ENCODE results near the gene CNNM3. TPM values are rescaled to one million over a fixed set of nuclear protein-coding genes. Genes with fewer than 3 reads are reported as not detected.

Gene CNNM3
- total RNA-seq, 1 donor from 2014 or later, result 20.9 TPM

GRCh38 chr2:96872591-96873349, 56.7 kb downstream of the CNNM3 start:
- H3K27ac Mint-ChIP-seq (ENCODE audit: unreplicated experiment), result no peak overlapping the region
- H3K4me1 Mint-ChIP-seq (ENCODE audit: unreplicated experiment), result peaks cover 40% of the 10 kb centered on the region
- H3K36me3 Mint-ChIP-seq (ENCODE audit: unreplicated experiment), result peaks cover under 1% of the 10 kb centered on the region
- no peak overlapping the region for H3K4me3 Mint-ChIP-seq (ENCODE audit: unreplicated experiment)
- H3K27me3 Mint-ChIP-seq (ENCODE audit: unreplicated experiment), result no peaks in the 10 kb centered on the region
- no peak for DNase-seq (ENCODE audit: extremely low spot score, unreplicated experiment)
- no peak for TF ChIP-seq CTCF (IDR thresholded peaks at IDR 0.05)
- H3K9me3 Mint-ChIP-seq (ENCODE audit: unreplicated experiment), result no peaks in the 10 kb centered on the region

GRCh38 chr2:96873651-96874096, 57.6 kb downstream of the CNNM3 start:
- H3K27me3 Mint-ChIP-seq (ENCODE audit: unreplicated experiment), result no peaks in the 10 kb centered on the region
- no peak overlapping the region for H3K27ac Mint-ChIP-seq (ENCODE audit: unreplicated experiment)
- no peak for TF ChIP-seq CTCF (IDR thresholded peaks at IDR 0.05)
- H3K4me3 Mint-ChIP-seq (ENCODE audit: unreplicated experiment), result no peak overlapping the region
- DNase-seq (ENCODE audit: extremely low spot score, unreplicated experiment), result no peak
- no peaks in the 10 kb centered on the region for H3K9me3 Mint-ChIP-seq (ENCODE audit: unreplicated experiment)
- H3K4me1 Mint-ChIP-seq (ENCODE audit: unreplicated experiment), result peaks cover 41% of the 10 kb centered on the region
- no peaks in the 10 kb centered on the region for H3K36me3 Mint-ChIP-seq (ENCODE audit: unreplicated experiment)

GRCh38 chr2:96874198-96874831, 58.2 kb downstream of the CNNM3 start:
- Mint-ChIP-seq H3K27ac (ENCODE audit: unreplicated experiment) (no peak overlapping the region), H3K9me3 (ENCODE audit: unreplicated experiment) (no peaks in the 10 kb centered on the region), H3K4me1 (ENCODE audit: unreplicated experiment) (peaks cover 41% of the 10 kb centered on the region), H3K27me3 (ENCODE audit: unreplicated experiment) (no peaks in the 10 kb centered on the region), H3K4me3 (ENCODE audit: unreplicated experiment) (no peak overlapping the region), H3K36me3 (ENCODE audit: unreplicated experiment) (no peaks in the 10 kb centered on the region)
- TF ChIP-seq CTCF (IDR thresholded peaks at IDR 0.05), result no peak
- DNase-seq (ENCODE audit: extremely low spot score, unreplicated experiment), result no peak

- no peak for DNase-seq (ENCODE audit: extremely low spot score, unreplicated experiment)
Measured at GRCh38 chr2:96875498-96876268, 59.6 kb downstream of the CNNM3 start.

More at GRCh38 chr2:96875498-96876268, 59.6 kb downstream of the CNNM3 start:
- Mint-ChIP-seq H3K4me1 (ENCODE audit: unreplicated experiment) (peaks cover 37% of the 10 kb centered on the region), H3K27me3 (ENCODE audit: unreplicated experiment) (no peaks in the 10 kb centered on the region), H3K4me3 (ENCODE audit: unreplicated experiment) (no peak overlapping the region), H3K27ac (ENCODE audit: unreplicated experiment) (peak overlapping the region; percentile 75), H3K36me3 (ENCODE audit: unreplicated experiment) (no peaks in the 10 kb centered on the region), H3K9me3 (ENCODE audit: unreplicated experiment) (no peaks in the 10 kb centered on the region)
- TF ChIP-seq CTCF (IDR thresholded peaks at IDR 0.05), result no peak

Measured in osteocyte (in vitro differentiated cells).